Panc1 (cell line): ENCODE measurements around the gene OR8D2. TPM values are rescaled to one million over a fixed set of nuclear protein-coding genes. Genes with fewer than 3 reads are reported as not detected.

Experiments used
- ATAC-seq: fragments of 200-7000 bp; cut with Tn5 transposase; 2 replicates; pipeline ENCODE4 v1.9.1; 2020; ENCODE audit warnings: mild to moderate bottlenecking, moderate library complexity
- BruUV-seq: library from RNA; stranded (reverse); fragments of 400-500 nt; replicated peaks from 2 replicates; lab custom pipeline; 2021; lab: Mats Ljungman, UMichigan
- CTCF ChIA-PET: fragments of 300-600 bp; sonication (Branson Sonifier 250); formaldehyde crosslinking; loops from one replicate; lab custom pipeline; 2022; ENCODE audit warnings: antibody characterized with exemption; lab: Charles Lee
- POLR2A ChIA-PET: fragments of 300-600 bp; sonication (Branson Sonifier 250); formaldehyde crosslinking; loops from one replicate; lab custom pipeline; 2022; ENCODE audit warnings: antibody characterized with exemption; lab: Charles Lee
- DNase-seq: peaks from one replicate; pipeline ENCODE4 v3.0.0-alpha.2; 2010; ENCODE audit warnings: low read depth, low spot score
- H3K27ac ChIP-seq: 2 replicates; pipeline ENCODE4 v1.5.1; 2011; ENCODE audit warnings: mild to moderate bottlenecking, low read length, inconsistent platforms
- H3K27me3 ChIP-seq: fragments of 200-500 bp; sonication (Bioruptor generic); 2 replicates; pipeline ENCODE4 v1.6.0; 2014; ENCODE audit warnings: low read length, inconsistent platforms; ENCODE audit not compliant: control insufficient read depth, insufficient read depth
- H3K36me3 ChIP-seq: fragments of 200-500 bp; sonication (Bioruptor generic); 2 replicates; pipeline ENCODE4 v1.5.1; 2014; ENCODE audit warnings: inconsistent platforms, mild to moderate bottlenecking, low read length, moderate library complexity; ENCODE audit not compliant: control insufficient read depth, insufficient read depth
- H3K4me1 ChIP-seq: 2 replicates; pipeline ENCODE4 v1.5.1; 2011; ENCODE audit warnings: inconsistent platforms, mild to moderate bottlenecking, low read length, moderate library complexity; ENCODE audit not compliant: control insufficient read depth, insufficient read depth
- H3K4me3 ChIP-seq, 2 experiments: 2 replicates each; pipeline ENCODE4 v1.5.1; 2011 to 2012; ENCODE audit warnings: low read depth in 2 of 2, low read length in 2 of 2, mild to moderate bottlenecking in 2 of 2, inconsistent platforms in 1 of 2, moderate library complexity in 1 of 2
- H3K9me3 ChIP-seq: fragments of 200-500 bp; sonication (Bioruptor generic); 2 replicates; pipeline ENCODE4 v1.5.1; 2014; ENCODE audit warnings: low read depth, mild to moderate bottlenecking, inconsistent platforms, low read length, moderate library complexity; ENCODE audit not compliant: control insufficient read depth, insufficient read depth
- POLR2AphosphoS5 ChIP-seq: IDR thresholded peaks from 2 replicates; pipeline ENCODE4 v1.6.1; 2012; ENCODE audit warnings: mild to moderate bottlenecking, low read depth, low read length, moderate library complexity
- SIN3A ChIP-seq: IDR thresholded peaks from 2 replicates; pipeline ENCODE4 v1.6.1; 2012; ENCODE audit warnings: low read depth, mild to moderate bottlenecking, low read length, moderate library complexity, borderline replicate concordance; ENCODE audit not compliant: insufficient read depth
- TCF7L2 ChIP-seq: IDR thresholded peaks from 2 replicates; pipeline ENCODE4 v1.6.1; 2011; ENCODE audit warnings: mild to moderate bottlenecking, low read depth, low read length, inconsistent platforms
- in situ Hi-C: cut with HindIII; loops from 2 replicates; pipeline ENCODE4 v1.10.0; 2016; ENCODE audit warnings: low sequenced_read_pairs, low pct_unique_long_range_greater_than_20kb
- intact Hi-C: fragments of 100-400 bp; cut with micrococcal nuclease; formaldehyde crosslinking; loops from one replicate; pipeline ENCODE4 v1.10.0; 2022; ENCODE audit not compliant: unreplicated experiment
- total RNA-seq: library from RNA; stranded (reverse); gene quantifications from one replicate; pipeline ENCODE4 v1.2.1, GENCODE V29; 2021; ENCODE audit not compliant: unreplicated experiment
- TF ChIP-seq, protein P1 (sequence below), 2 experiments: IDR thresholded peaks; 2 replicates each; pipeline ENCODE4 v1.6.1; 2011 to 2012; ENCODE audit warnings: low read depth in 2 of 2, control low read depth in 1 of 2, low read length in 1 of 2, mild to moderate bottlenecking in 1 of 2, moderate library complexity in 1 of 2; ENCODE audit not compliant: insufficient read depth in 1 of 2
- TF ChIP-seq, protein P2 (sequence below): fragments of 450-650 bp; IDR thresholded peaks from 2 replicates; pipeline ENCODE4 v1.5.1; 2017; ENCODE audit warnings: mild to moderate bottlenecking

The OR8D2 gene
- total RNA-seq, 1 experiment from 2014 or later: not detected

DNA sequence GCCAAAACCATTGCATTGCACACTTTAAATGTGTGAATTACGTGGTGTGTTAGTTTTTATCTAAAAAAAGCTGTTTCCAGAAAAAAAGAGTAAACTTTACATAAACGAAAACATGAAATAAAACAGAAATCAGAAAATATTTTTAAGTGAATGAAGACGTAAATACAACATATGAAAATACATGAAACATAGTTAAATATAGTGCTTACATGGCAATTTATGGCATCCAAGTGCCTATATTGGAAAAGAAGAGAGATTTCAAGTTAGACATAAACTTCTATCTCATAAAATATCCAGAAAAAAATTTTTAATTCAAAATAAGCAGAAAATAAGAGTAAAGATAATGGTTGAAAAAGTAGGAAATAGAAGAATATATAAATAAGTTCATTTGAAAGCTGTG, 11.9 kb upstream of the OR8D2 start:
- BruUV-seq: no TSS peak
- TF ChIP-seq SIN3A (no peak), TCF7L2 (no peak)
- TF ChIP-seq, protein P1, sequence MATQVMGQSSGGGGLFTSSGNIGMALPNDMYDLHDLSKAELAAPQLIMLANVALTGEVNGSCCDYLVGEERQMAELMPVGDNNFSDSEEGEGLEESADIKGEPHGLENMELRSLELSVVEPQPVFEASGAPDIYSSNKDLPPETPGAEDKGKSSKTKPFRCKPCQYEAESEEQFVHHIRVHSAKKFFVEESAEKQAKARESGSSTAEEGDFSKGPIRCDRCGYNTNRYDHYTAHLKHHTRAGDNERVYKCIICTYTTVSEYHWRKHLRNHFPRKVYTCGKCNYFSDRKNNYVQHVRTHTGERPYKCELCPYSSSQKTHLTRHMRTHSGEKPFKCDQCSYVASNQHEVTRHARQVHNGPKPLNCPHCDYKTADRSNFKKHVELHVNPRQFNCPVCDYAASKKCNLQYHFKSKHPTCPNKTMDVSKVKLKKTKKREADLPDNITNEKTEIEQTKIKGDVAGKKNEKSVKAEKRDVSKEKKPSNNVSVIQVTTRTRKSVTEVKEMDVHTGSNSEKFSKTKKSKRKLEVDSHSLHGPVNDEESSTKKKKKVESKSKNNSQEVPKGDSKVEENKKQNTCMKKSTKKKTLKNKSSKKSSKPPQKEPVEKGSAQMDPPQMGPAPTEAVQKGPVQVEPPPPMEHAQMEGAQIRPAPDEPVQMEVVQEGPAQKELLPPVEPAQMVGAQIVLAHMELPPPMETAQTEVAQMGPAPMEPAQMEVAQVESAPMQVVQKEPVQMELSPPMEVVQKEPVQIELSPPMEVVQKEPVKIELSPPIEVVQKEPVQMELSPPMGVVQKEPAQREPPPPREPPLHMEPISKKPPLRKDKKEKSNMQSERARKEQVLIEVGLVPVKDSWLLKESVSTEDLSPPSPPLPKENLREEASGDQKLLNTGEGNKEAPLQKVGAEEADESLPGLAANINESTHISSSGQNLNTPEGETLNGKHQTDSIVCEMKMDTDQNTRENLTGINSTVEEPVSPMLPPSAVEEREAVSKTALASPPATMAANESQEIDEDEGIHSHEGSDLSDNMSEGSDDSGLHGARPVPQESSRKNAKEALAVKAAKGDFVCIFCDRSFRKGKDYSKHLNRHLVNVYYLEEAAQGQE (IDR thresholded peaks at IDR 0.05; ENCODE audit: insufficient read depth in 1 of 2, low read depth in 2 of 2, low read length in 1 of 2): no peak
- in situ Hi-C loops: no loop called here

DNA sequence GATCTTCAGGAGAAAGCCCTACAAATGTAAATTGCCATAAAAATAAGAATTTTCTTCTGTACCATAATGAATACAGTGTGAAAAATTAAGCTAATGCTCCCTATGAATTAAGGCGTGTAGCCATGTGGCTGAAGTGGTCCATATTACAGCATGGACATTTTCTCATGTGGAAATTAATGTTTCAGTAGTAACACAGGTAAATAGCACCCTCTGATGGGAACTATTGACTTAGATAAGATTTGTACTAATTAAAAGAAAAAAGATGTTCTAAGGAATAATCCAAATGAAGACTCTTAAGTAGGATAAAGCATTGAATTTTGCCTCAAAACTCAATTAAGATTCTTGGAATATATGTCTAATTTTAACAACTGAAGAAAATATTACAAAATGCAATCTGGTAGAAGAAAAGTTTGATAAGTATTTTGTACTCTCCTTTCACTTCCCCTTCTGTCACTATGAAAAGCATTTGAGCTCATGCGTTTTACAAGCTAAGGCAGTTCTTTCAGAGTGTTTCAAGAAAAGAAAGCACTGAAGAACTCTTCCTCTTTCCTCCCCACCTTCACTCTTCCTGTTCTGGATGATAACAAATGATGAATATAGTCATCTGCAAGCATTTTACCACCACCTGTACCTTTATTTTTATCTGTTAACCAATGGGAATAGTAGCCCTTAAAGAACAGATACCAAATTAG, 9.9 kb upstream of the OR8D2 start:
- Histone ChIP-seq H3K36me3 (no peaks in the 10 kb centered on the region), H3K27ac (no peak overlapping the region), H3K4me1 (no peaks in the 10 kb centered on the region), H3K9me3 (no peaks in the 10 kb centered on the region), H3K27me3 (0 out of 2 replicates have a peak, but pooled peaks cover under 1% of the 10 kb centered on the region), H3K4me3 (no peak overlapping the region)
- DNase-seq (no peak), ATAC-seq (no peak)
- ChIA-PET POLR2A (no interaction called here), CTCF (no interaction called here)
- in situ Hi-C loops: no loop called here
- BruUV-seq: no TSS peak
- TF ChIP-seq, protein P2, sequence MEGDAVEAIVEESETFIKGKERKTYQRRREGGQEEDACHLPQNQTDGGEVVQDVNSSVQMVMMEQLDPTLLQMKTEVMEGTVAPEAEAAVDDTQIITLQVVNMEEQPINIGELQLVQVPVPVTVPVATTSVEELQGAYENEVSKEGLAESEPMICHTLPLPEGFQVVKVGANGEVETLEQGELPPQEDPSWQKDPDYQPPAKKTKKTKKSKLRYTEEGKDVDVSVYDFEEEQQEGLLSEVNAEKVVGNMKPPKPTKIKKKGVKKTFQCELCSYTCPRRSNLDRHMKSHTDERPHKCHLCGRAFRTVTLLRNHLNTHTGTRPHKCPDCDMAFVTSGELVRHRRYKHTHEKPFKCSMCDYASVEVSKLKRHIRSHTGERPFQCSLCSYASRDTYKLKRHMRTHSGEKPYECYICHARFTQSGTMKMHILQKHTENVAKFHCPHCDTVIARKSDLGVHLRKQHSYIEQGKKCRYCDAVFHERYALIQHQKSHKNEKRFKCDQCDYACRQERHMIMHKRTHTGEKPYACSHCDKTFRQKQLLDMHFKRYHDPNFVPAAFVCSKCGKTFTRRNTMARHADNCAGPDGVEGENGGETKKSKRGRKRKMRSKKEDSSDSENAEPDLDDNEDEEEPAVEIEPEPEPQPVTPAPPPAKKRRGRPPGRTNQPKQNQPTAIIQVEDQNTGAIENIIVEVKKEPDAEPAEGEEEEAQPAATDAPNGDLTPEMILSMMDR: no peak
- TF ChIP-seq TCF7L2: no peak
- TF ChIP-seq, protein P1 (IDR thresholded peaks at IDR 0.05; ENCODE audit: insufficient read depth in 1 of 2, low read depth in 2 of 2, low read length in 1 of 2): no peak
- no peak for TF ChIP-seq SIN3A
- no peak for TF ChIP-seq POLR2AphosphoS5
- intact Hi-C loops: loop anchor here (10.0 kb wide), 1 partner anchor 255 kb away; no protein-coding TSS in a partner anchor

More for the DNA sequence above, 11.9 kb upstream of the OR8D2 start:
- intact Hi-C loops: no loop called here
- H3K27ac ChIP-seq: no peak overlapping the region
- H3K9me3 ChIP-seq: no peaks in the 10 kb centered on the region
- CTCF ChIA-PET: no interaction called here
- POLR2A ChIA-PET: no interaction called here
- no peaks in the 10 kb centered on the region for H3K4me1 ChIP-seq
- no peaks in the 10 kb centered on the region for H3K36me3 ChIP-seq
- H3K27me3 ChIP-seq: 0 out of 2 replicates have a peak, but pooled peaks cover 2% of the 10 kb centered on the region
- no peak overlapping the region for H3K4me3 ChIP-seq
- no peak for DNase-seq
- ATAC-seq: no peak
